Activated CD8-positive, alpha-beta memory T cell treated with anti-CD3 and anti-CD28 coated beads for 36 hours (primary cell): ENCODE data around the gene SCAI. TPM values are rescaled to one million over a fixed set of nuclear protein-coding genes. Genes with fewer than 3 reads are reported as not detected.

Experiments used
- CTCF ChIA-PET: fragments of 350-600 bp; sonication (Branson Sonifier 250); formaldehyde crosslinking; loops from one replicate; lab custom pipeline; 2021; ENCODE audit warnings: antibody characterized with exemption; lab: Charles Lee
- POLR2A ChIA-PET: fragments of 350-600 bp; sonication (Branson Sonifier 250); formaldehyde crosslinking; loops from one replicate; lab custom pipeline; 2021; ENCODE audit warnings: antibody characterized with exemption; lab: Charles Lee
- total RNA-seq, 2 experiments: library from RNA; stranded (reverse); gene quantifications; one replicate each; pipeline ENCODE4 v1.2.3, GENCODE V29; 2021

SCAI gene
- total RNA-seq, 2 experiments from 2014 or later, result 7.5 to 8.8 TPM

- ChIA-PET CTCF (no interaction called here), POLR2A (no interaction called here)
Observed at GRCh38 chr9:125153712-125154367, 10.5 kb upstream of the SCAI start.

- POLR2A ChIA-PET, result no interaction called here
- CTCF ChIA-PET, result interaction anchor here (1.3 kb wide), 1 partner anchor 298 kb away, joined by 3 read pairs; the partner anchor contains the start of gene WDR38
Observed at GRCh38 chr9:125151730-125152129, 8.4 kb upstream of the SCAI start.

GRCh38 chr9:125150349-125151245 lies 7.3 kb upstream of the SCAI start:
- ChIA-PET CTCF (interaction anchor here (1.3 kb wide), 1 partner anchor 297 kb away, joined by 3 read pairs; the partner anchor contains the start of gene WDR38), POLR2A (no interaction called here)

GRCh38 chr9:125147401-125147951 lies 4.1 kb upstream of the SCAI start:
- ChIA-PET POLR2A (no interaction called here), CTCF (no interaction called here)

- POLR2A ChIA-PET, result no interaction called here
- CTCF ChIA-PET, result no interaction called here
Observed at GRCh38 chr9:125146247-125146646, 2.9 kb upstream of the SCAI start.

- POLR2A ChIA-PET, result interaction anchor here (0.6 kb wide), 1 partner anchor 223 kb away, joined by 4 read pairs; no protein-coding TSS in a partner anchor
Observed at GRCh38 chr9:125145425-125145824, 2.1 kb upstream of the SCAI start.

GRCh38 chr9:125142560-125143376 lies 560 bp downstream of the SCAI start:
- ChIA-PET POLR2A (interaction anchor here (1.7 kb wide), 1 partner anchor 57 kb away, joined by 4 read pairs; the partner anchor contains the start of gene RABEPK), CTCF (interaction anchor here (0.6 to 1.1 kb wide), 4 partner anchors 16 to 72 kb away, joined by 3 to 6 read pairs (median 4); no protein-coding TSS in a partner anchor)

More at GRCh38 chr9:125145425-125145824, 2.1 kb upstream of the SCAI start:
- CTCF ChIA-PET, result no interaction called here

- ChIA-PET POLR2A (interaction anchor here (0.8 kb wide), 1 partner anchor 200 kb away, joined by 4 read pairs; no protein-coding TSS in a partner anchor), CTCF (interaction anchor here (0.6 to 1.1 kb wide), 4 partner anchors 15 to 284 kb away, joined by 3 to 6 read pairs (median 4); no protein-coding TSS in a partner anchor)
Observed at GRCh38 chr9:125141751-125142150, 1.6 kb downstream of the SCAI start.

- CTCF ChIA-PET, result no interaction called here
- POLR2A ChIA-PET, result interaction anchor here (0.8 kb wide), 1 partner anchor 200 kb away, joined by 4 read pairs; no protein-coding TSS in a partner anchor
Observed at GRCh38 chr9:125141251-125141650, 2.1 kb downstream of the SCAI start.

- POLR2A ChIA-PET, result interaction anchor here (0.6 kb wide), 1 partner anchor 265 kb away, joined by 6 read pairs; no protein-coding TSS in a partner anchor
- CTCF ChIA-PET, result no interaction called here
Observed at GRCh38 chr9:125140576-125140975, 2.8 kb downstream of the SCAI start.

- CTCF ChIA-PET, result no interaction called here
- POLR2A ChIA-PET, result no interaction called here
Observed at GRCh38 chr9:125137200-125137599, 6.1 kb downstream of the SCAI start.

GRCh38 chr9:125134976-125135375 lies 8.4 kb downstream of the SCAI start:
- ChIA-PET POLR2A (no interaction called here), CTCF (interaction anchor here (1.1 kb wide), 1 partner anchor 9 kb away, joined by 3 read pairs; no protein-coding TSS in a partner anchor)

GRCh38 chr9:125133403-125134329 lies 9.7 kb downstream of the SCAI start:
- ChIA-PET POLR2A (interaction anchor here (0.9 kb wide), 1 partner anchor 192 kb away, joined by 4 read pairs; the partner anchor contains the start of gene GOLGA1), CTCF (interaction anchor here (0.6 to 1.4 kb wide), 2 partner anchors 52 to 422 kb away, joined by 3 read pairs; no protein-coding TSS in a partner anchor)

- ChIA-PET POLR2A (no interaction called here), CTCF (no interaction called here)
Observed at GRCh38 chr9:125131778-125132177, 11.6 kb downstream of the SCAI start.

- ChIA-PET CTCF (interaction anchor here (0.5 to 0.7 kb wide), 2 partner anchors 16 to 161 kb away, joined by 3 read pairs; no protein-coding TSS in a partner anchor), POLR2A (no interaction called here)
Observed at GRCh38 chr9:125126019-125126746, 17.1 kb downstream of the SCAI start.

- CTCF ChIA-PET, result interaction anchor here (0.7 kb wide), 1 partner anchor 55 kb away, joined by 6 read pairs; no protein-coding TSS in a partner anchor
- POLR2A ChIA-PET, result no interaction called here
Observed at GRCh38 chr9:125125523-125125922, 17.8 kb downstream of the SCAI start.

- ChIA-PET POLR2A (no interaction called here), CTCF (no interaction called here)
Observed at GRCh38 chr9:125121146-125121545, 22.2 kb downstream of the SCAI start.
